Aorta (tissue), 5 donors: ENCODE measurements around the gene ZKSCAN7. TPM values are rescaled to one million over a fixed set of nuclear protein-coding genes. Genes with fewer than 3 reads are reported as not detected.
"Not testable (repeated sequence)": the region's sequence is repeated elsewhere in the genome, so short reads cannot be mapped to it uniquely, and the experiment has no call there.

Experiments
- ATAC-seq: fragments of 200-7000 bp; cut with Tn5 transposase; one replicate; pipeline ENCODE4 v1.9.1; 2022; ENCODE audit warnings: moderate library complexity; ENCODE audit not compliant: low FRiP score
- DNase-seq, 2 donors: peaks; one replicate each; pipeline ENCODE4 v3.0.0-alpha.2; 2020
- H3K27ac ChIP-seq, 2 donors: one replicate each; pipeline ENCODE4 v1.5.1; 2013; ENCODE audit warnings: low read length in 2 of 2, mild to moderate bottlenecking in 2 of 2, moderate library complexity in 2 of 2, control low read depth in 1 of 2, inconsistent platforms in 1 of 2, low read depth in 1 of 2
- H3K27me3 ChIP-seq, 2 donors: one replicate each; pipeline ENCODE4 v1.6.1; 2013; ENCODE audit warnings: control low read depth in 1 of 2, low read length in 1 of 2, mild to moderate bottlenecking in 1 of 2, moderate library complexity in 1 of 2; ENCODE audit not compliant: insufficient read depth in 2 of 2, control insufficient read depth in 1 of 2
- H3K36me3 ChIP-seq, 2 donors: one replicate each; pipeline ENCODE4 v1.6.1; 2013; ENCODE audit warnings: control low read depth in 1 of 2, low read length in 1 of 2, mild to moderate bottlenecking in 1 of 2; ENCODE audit not compliant: insufficient read depth in 2 of 2, control insufficient read depth in 1 of 2
- H3K4me1 ChIP-seq, 2 donors: one replicate each; pipeline ENCODE4 v1.6.1; 2013; ENCODE audit warnings: low read length in 2 of 2, control low read depth in 1 of 2, mild to moderate bottlenecking in 1 of 2, moderate library complexity in 1 of 2; ENCODE audit not compliant: insufficient read depth in 2 of 2, control insufficient read depth in 1 of 2
- H3K4me3 ChIP-seq, 2 donors: one replicate each; pipeline ENCODE4 v1.5.1; 2013; ENCODE audit warnings: low read length in 2 of 2, control low read depth in 1 of 2, mild to moderate bottlenecking in 1 of 2
- H3K9me3 ChIP-seq: one replicate; pipeline ENCODE4 v1.6.1; 2013; ENCODE audit warnings: mild to moderate bottlenecking, low read length; ENCODE audit not compliant: control insufficient read depth
- WGBS, 2 donors: extraction: QIAGEN DNeasy Blood & Tissue Kit; methylation state at CpG; one replicate each; pipeline ENCODE4 v1.1.7; 2013; 5-methylcytosine and 5-hydroxymethylcytosine counted together
- intact Hi-C, 2 donors: fragments of 100-400 bp; cut with DNase I; formaldehyde crosslinking; loops; one replicate each; pipeline versions ENCODE4 v1.14.2 to v1.15.0; 2022
- polyA plus RNA-seq, 2 donors: library from polyadenylated mRNA; stranded (reverse); fragments of 200-250 nt; gene quantifications; one replicate each; pipeline ENCODE4 v1.2.3, GENCODE V29; 2013
- total RNA-seq, 2 donors: library from RNA; stranded (reverse); fragmentation: NEBNext Ultra II Directional; extraction: Animal tissue kit (Norgen Biotek cat#: 25700); gene quantifications; one replicate each; pipeline ENCODE4 v1.2.1, GENCODE V29; 2021
- donor health status: healthy with polysubstance abuse.
- donor health status: Bipolar disorder and iron deficiency.
- donor health status: DM: no; HTN: no; CAD: no.
- donor health status: DM: no; HTN: no; CAD: no.
- donor health status: DM: yes; HTN: yes; CAD: no.

ZKSCAN7 gene
- total and polyA plus RNA-seq, 4 donors: 0.50 to 6.2 (median 2.8) TPM

- WGBS, 2 donors: 44 to 54% methylated on average over 2 of the region's 2 CpGs
- Histone ChIP-seq H3K4me3 (no peak overlapping the region), H3K36me3 (no peaks in the 10 kb centered on the region), H3K9me3 (no peaks in the 10 kb centered on the region), H3K27ac (no peak overlapping the region), H3K27me3 (no peaks in the 10 kb centered on the region), H3K4me1 (no peaks in the 10 kb centered on the region)
- intact Hi-C loops: no loop called here
- no peak for DNase-seq
- ATAC-seq: no peak
Measured at GRCh38 chr3:44518782-44519156, 36.2 kb upstream of the ZKSCAN7 start.

- WGBS, 2 donors: 74 to 85% methylated on average over 2 to 3 of the region's 3 CpGs
- intact Hi-C loops: no loop called here
- Histone ChIP-seq H3K36me3 (no peaks in the 10 kb centered on the region), H3K27ac (no peak overlapping the region), H3K27me3 (no peaks in the 10 kb centered on the region), H3K4me1 (no peaks in the 10 kb centered on the region), H3K4me3 (no peak overlapping the region), H3K9me3 (no peaks in the 10 kb centered on the region)
- ATAC-seq (no peak), DNase-seq (no peak)
Measured at GRCh38 chr3:44521721-44522120, 33.3 kb upstream of the ZKSCAN7 start.

- no peak for DNase-seq
- intact Hi-C loops: no loop called here
- WGBS, 2 donors: 25 to 29% methylated on average over 7 of the region's 7 CpGs
- H3K4me1 ChIP-seq: no peaks in the 10 kb centered on the region
- no peaks in the 10 kb centered on the region for H3K36me3 ChIP-seq
- H3K9me3 ChIP-seq: no peaks in the 10 kb centered on the region
- no peaks in the 10 kb centered on the region for H3K27me3 ChIP-seq
- ATAC-seq: no peak
- no peak overlapping the region for H3K27ac ChIP-seq
- no peak overlapping the region for H3K4me3 ChIP-seq
Measured at GRCh38 chr3:44522494-44522933, 32.5 kb upstream of the ZKSCAN7 start.

- H3K27me3 ChIP-seq: no peaks in the 10 kb centered on the region
- ATAC-seq: no peak
Measured at GRCh38 chr3:44525060-44525459, 29.9 kb upstream of the ZKSCAN7 start.

DNA sequence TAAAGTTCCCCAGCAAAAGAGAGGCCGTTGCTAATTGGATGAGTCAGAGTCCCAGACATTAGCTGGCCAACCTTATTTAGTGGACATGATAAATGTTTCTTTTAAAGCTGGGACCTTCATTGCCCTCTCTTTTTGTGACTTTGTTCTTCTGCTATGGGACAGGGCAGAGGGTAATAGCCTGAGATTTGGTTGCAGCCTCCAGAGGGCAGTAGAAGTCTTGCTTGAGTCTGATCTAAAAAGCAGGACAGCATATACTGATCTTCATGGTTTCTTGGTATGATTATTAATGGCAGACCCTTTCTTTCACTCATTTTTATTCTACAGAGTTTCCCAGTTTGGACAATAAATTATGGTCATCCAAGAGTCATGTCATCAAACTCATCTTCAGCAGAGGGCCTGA, 25.1 kb upstream of the ZKSCAN7 start:
- H3K36me3 ChIP-seq: no peaks in the 10 kb centered on the region
- no peak overlapping the region for H3K4me3 ChIP-seq
- 35 to 45% methylated on average over 1 of the region's 1 CpG for WGBS, 2 donors
- ATAC-seq: no peak
- H3K9me3 ChIP-seq: no peaks in the 10 kb centered on the region
- no peaks in the 10 kb centered on the region for H3K4me1 ChIP-seq
- DNase-seq: no peak
- intact Hi-C loops: loop anchor here (5.0 to 10.0 kb wide), 2 partner anchors 95 to 382 kb away; partner anchors contain the start of gene ZNF197 (in 1 of the 2)
- no peaks in the 10 kb centered on the region for H3K27me3 ChIP-seq
- no peak overlapping the region for H3K27ac ChIP-seq

More at GRCh38 chr3:44525060-44525459, 29.9 kb upstream of the ZKSCAN7 start:
- WGBS, 2 donors: 82 to 85% methylated on average over 5 of the region's 5 CpGs
- Histone ChIP-seq H3K27ac (no peak overlapping the region), H3K4me3 (no peak overlapping the region), H3K9me3 (no peaks in the 10 kb centered on the region), H3K36me3 (no peaks in the 10 kb centered on the region), H3K4me1 (no peaks in the 10 kb centered on the region)
- intact Hi-C loops: no loop called here
- DNase-seq: no peak

- Histone ChIP-seq H3K4me1 (no peaks in the 10 kb centered on the region), H3K27ac (no peak overlapping the region), H3K36me3 (no peaks in the 10 kb centered on the region), H3K9me3 (no peaks in the 10 kb centered on the region), H3K4me3 (no peak overlapping the region), H3K27me3 (peaks cover 0 to 5% of the 10 kb centered on the region in 2 donors)
- DNase-seq (no peak), ATAC-seq (no peak)
- WGBS, 2 donors: 53 to 69% methylated on average over 2 of the region's 2 CpGs
- intact Hi-C loops: loop anchor here (5.0 to 10.0 kb wide), 2 partner anchors 94 to 381 kb away; partner anchors contain the start of gene ZNF197 (in 1 of the 2)
Measured at GRCh38 chr3:44530911-44531310, 24.1 kb upstream of the ZKSCAN7 start.

- H3K27ac ChIP-seq, ATAC-seq, H3K9me3 ChIP-seq, DNase-seq, H3K27me3 ChIP-seq, H3K36me3 ChIP-seq, H3K4me1 ChIP-seq, H3K4me3 ChIP-seq: not testable (repeated sequence)
- intact Hi-C loops: loop anchor here (5.0 to 10.0 kb wide), 3 partner anchors 90 to 378 kb away; partner anchors contain the start of genes KIAA1143 (in 1 of the 2), KIF15 (in 1 of the 2) and ZNF197 (in 1 of the 2)
- 40 to 41% methylated on average over 4 of the region's 4 CpGs for WGBS, 2 donors
Measured at GRCh38 chr3:44534659-44535058, 20.3 kb upstream of the ZKSCAN7 start.

DNA sequence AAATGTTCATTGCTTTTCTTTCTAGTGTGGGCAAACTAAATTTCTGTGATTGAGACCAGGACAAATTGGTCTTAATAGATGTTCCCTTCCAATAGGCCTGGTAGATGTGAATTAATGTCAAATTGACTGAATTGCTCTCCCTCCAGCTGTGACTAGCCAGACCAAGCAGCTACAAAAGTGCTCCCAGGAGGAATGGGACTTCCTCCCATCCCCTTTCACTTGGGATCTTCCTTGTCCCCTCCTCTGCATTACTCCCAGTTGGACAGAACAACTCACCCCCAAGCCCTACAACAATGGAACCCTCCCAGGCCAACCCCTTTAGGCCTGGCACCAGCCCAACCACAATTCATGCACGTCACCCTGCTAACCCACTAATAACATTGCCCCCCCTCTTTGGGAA, 19.6 kb upstream of the ZKSCAN7 start:
- Histone ChIP-seq H3K27ac (no peak overlapping the region), H3K36me3 (no peaks in the 10 kb centered on the region), H3K9me3 (no peaks in the 10 kb centered on the region), H3K27me3 (peaks cover 1 to 5% of the 10 kb centered on the region in 2 donors), H3K4me3 (no peak overlapping the region), H3K4me1 (no peaks in the 10 kb centered on the region)
- WGBS, 2 donors: 0% methylated on average over 1 of the region's 1 CpG
- intact Hi-C loops: loop anchor here in 1 of 2 donors (5.0 to 10.0 kb wide), 2 partner anchors 89 to 227 kb away; partner anchors contain the start of genes KIAA1143, KIF15 and ZNF197
- no peak for DNase-seq
- no peak for ATAC-seq

DNA sequence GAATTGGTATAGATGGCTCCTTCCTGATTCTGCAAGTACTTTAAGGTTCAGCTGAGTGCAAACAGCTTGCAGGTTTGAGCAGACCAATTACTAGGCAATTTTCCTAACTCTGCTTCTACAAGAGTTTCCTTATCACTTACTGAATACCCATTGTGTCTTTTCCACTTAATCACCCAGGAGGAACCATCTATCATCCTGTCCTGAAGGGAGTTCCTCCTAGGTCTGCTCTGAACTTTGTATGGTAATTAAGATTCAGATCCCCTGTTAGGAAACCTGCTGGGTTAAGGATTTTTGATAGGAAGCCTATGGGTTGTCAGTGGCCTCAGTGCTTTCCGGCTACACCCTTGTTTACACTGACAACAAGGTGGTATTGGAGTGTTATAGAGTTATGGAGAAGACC, 10.2 kb upstream of the ZKSCAN7 start:
- H3K4me1 ChIP-seq, intact Hi-C loops, H3K9me3 ChIP-seq, ATAC-seq, DNase-seq, H3K27me3 ChIP-seq, H3K4me3 ChIP-seq, H3K27ac ChIP-seq, H3K36me3 ChIP-seq: not testable (repeated sequence)
- WGBS, 2 donors: 50 to 82% methylated on average over 1 of the region's 1 CpG
